IPS DF 4.7 (cell line): ENCODE results near the gene MFN2.
A peak's percentile ranks its signal among the peaks of the same experiment; 100 is the strongest.

Source experiments
- DNase-seq: peaks from one replicate; pipeline ENCODE4 v3.0.0-alpha.2; 2013; ENCODE audit warnings: low spot score; ENCODE audit errors: extremely low read depth

The MFN2 gene

DNA sequence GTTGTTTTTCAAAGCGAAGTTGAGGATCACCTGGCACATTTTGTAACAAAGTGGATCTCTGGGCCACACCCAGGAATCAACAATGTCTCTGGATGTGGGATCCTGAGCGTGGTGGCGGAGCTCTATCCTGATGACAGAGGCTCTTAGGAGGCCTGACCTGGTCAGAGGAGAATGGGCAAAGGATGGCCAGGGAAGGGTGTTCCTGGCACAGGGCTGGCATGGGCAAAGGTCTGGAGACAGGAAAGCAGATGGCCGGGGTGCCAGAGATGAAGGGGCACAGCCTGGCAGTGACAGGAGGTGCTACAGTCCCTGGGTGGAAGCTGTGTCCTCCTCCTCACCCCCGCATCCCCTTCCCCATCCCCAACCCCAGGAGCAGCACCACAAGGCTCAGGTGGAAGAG is 20.0 kb upstream of the MFN2 start:
- no peak for DNase-seq

DNA sequence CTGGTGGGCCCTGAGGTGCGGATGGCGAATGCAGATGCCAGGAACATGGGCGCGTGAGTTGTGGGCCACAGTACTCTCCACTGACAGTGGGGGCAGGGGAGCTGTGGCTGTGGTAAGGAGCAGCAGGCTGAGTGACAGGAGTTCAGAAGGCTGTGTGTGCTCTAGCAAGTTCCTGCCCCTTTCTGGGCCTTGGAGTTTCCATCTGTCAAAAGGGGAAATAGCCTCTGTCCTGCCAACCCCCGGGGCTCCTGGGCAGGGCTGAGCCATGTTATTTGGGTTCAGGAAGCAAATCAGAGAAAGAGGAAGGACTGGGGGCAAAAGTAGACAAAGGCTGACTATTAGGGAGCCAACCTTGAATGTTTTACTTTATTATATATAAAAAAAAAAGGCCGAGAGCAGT is 19.5 kb upstream of the MFN2 start:
- DNase-seq: no peak

DNA sequence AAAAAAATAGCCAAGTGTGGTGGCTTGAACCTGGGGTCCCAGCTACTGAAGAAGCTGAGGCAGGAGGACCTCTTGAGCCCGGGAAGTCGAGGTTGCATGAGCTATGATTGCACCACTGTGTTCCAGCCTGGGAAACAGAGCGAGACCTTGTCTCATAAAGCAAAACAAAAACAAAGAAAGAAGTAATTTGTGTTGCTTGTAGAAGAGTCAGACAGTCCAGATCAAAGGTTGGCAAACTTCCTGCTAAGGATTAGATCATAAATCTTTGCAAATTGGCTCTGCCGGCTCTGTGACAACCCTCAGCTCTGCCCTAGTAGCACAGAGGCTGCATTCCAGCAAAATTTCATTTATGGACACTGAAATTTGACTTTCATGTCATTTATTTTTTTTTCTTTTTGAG is 19.0 kb upstream of the MFN2 start:
- no peak for DNase-seq

DNA sequence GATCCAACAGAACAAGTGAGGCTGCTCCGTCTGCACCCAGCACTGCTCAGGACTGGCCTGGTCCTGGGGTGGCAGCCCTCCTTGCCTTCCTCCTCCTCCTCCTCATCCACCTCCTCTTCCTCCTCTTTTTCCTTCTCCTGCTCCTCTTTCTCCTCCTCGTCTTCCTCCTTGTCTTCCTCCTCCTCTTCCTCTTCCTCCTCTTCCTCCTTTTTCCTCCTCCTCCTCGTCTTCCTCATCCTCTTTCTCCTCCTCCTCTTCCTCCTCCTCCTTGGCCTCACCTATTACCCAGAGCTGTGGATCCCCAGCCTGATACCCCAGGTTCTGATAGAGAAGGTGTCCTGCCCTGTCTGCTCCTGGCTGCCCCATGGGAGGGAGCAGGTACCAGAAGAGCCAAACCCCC is 16.6 kb upstream of the MFN2 start:
- DNase-seq: no peak

DNA sequence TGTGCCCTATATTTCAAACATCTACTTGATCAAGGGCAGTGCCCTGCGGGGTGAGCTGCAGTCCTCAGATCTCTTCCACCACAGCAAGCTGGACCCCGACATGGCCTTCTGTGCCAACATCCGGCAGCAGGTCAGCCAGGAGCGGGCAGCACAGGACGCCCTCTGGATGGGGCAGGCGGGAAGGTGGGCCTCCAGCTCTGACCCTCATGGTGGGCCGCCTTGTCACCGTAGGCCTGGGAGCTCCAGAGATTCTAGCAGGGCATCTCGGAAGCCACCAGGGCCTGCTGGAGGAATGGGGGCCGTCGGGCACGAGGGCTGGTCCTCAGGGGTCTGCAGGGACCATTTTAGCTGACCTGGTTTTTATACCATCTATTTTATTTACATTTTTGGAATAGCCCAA is 15.6 kb upstream of the MFN2 start:
- no peak for DNase-seq

DNA sequence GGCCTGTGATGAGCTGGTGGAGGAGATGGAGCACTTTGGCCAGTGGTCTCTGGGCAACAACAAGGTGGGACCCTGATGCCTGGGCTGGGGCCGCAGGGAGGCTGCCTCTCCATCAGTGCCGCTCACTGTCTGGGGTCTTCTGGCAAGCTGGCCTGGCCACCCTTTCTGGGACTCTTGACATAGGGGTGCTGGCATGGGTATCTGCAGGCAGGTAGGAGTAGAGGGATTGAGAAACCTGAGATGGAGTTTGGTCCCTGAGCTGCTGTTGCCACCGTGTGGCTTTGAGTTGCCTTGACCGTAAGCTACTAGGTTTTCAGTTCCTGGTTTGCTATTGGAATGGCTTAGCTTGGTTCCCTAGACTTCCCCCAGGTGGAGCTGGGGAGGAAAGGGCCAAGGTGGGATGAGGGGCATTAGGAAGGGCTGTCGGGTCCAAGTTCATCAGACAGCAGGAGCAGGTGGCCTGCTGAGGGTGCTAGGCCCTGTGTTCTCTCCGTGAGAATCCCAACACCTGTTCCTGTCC is 13.2 kb upstream of the MFN2 start:
- DNase-seq: peak; percentile 90

DNA sequence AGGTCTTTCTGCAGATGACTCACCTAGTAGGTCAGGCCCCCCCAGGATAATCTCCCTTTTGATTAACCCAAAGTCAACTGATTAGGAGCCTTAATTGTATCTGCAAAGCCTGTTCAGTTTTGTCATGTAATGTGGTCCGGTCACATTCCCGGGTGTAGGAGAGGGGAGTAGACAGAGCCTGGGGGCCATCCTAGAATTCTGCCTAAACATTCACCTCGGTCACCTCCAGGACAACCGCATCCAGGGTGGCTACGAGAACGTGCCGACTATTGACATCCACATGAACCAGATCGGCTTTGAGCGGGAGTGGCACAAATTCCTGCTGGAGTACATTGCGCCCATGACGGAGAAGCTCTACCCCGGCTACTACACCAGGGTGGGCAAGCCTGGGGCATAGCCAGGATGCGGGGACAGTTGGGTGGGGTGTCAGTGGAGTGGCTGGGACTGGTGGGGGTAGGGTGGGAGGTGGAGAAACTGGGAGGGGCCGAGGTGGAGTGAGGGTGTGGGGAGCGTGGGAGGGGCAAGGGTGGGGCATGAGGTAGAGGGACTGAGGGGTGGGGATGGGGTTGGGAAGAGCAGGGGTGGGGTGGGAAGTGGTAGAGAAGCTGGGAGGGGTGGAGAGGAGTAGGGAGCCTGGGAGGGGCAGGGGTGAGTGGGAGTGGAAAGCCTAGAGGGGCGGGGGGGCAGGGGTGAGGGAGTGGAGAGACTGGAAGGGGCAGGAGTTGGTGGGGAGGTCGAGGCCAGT is 9.6 kb upstream of the MFN2 start:
- no peak for DNase-seq

DNA sequence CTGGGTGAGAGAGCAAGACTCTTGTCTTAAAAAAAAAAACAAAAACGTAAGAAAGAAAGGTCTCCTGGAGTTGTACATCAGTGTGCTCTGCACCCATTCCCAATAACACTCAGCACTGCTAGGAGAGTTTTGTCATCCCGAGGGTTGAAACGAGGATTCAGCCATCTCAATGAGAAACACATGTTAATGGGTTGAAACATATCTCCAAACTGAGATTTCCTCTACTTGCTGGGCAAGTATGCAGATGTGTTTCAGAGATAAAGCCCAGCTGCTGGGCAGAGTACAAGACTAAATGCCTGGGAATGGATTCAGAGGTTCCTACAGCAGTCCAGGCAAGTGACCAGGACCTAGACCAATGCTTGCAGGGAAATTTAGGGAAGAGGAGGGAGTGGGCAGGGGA is 2.6 kb upstream of the MFN2 start:
- DNase-seq: no peak

DNA sequence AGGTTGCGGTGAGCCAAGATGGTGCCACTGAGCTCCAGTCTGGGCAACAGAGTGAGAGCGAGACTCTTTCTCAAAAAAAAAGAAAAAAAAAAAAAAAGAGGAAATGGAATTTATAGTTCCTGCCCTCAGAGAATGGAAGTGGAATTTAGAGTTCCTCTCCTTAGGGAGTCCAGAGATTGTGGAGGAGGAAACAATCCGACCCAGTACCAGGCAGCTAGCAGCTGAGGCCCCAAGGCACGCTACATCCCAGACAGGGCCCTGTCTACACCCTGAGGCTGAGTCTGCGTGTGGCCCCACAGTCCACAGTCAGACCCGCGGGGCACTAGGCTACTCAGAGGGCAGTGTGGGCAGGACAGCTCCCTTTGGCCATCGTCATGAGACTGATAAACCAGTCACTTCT is 1.9 kb upstream of the MFN2 start:
- no peak for DNase-seq

DNA sequence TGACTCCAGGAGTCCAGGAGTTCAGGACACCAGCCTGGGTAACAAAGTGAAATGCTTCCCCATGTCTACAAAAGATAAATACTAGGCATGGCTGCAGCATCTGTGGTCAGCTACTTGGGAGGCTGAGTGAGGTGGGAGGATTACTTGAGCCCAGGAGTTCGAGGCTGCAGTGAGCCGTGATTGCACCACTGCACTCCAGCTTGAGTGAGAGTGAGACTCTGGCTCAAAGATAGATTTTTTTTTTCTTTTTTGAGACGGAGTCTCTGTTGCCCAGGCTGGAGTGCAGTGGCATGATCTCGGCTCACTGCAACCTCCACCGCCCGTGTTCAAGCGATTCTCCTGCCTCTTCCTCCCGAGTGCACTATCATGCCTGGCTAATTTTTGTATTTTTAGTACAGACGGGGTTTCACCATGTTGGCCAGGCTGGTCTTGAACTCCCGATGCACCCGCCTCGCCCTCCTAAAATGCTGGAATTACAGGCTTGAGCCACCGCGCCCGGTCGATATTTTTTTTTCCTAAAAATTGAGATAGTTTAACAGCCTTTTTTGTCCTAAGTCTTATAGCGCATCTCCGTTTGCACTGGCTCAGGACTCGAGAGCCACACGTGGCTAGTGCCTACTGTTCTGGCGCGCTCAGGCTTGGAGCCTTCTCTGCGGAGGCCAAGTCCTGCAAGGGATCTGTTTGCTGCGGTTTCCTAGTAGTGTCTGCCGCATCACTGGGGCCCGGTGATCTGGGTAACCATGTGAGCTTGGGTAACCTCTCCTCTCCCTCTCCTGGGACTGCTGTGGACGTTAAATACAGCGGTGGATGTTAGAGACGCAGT is 1.0 kb upstream of the MFN2 start:
- no peak for DNase-seq

DNA sequence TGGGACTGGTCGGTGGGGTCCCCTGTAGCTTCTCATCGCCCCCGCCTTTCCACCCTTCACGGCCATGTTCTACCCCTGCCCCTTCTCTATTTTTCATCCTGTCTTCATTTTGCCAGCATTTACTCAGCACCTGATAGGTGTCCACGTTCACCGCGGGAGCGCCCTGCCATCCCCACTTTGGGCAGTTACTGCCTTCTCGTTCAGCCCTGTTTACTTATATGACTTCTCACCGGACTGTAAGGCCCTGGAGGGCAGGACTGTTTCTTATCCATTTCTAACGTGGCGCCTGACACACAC is 380 bp downstream of the MFN2 start:
- DNase-seq: no peak

DNA sequence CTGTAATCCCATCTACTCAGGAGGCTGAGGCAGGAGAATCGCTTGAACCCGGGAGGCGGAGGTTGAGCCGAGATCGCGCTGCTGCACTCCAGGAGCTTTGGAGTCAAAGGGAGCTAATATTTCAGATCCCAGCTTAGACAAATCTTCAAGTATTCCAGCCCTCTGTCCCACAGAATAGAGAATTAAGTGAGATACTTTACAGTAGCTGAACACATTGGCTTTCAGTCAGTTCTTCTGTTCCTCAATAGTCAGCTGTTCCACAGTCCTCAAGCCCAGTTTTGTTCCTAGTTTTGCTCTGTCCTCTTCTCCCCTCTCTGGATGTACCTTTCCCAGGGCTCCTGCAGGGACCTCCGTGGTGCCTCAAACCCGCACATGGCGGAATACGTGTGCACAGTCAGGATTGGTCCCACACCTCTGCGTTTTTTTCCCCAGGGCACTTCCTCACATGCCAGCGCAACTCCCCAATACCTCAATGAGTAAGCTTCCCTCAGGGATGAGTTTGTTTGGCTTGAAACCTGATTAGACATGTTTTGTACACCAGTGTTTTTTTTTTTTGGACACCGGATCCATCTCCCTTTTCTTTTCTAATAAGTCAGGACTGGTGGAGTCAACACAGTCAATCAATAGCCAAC is 1.2 kb downstream of the MFN2 start:
- no peak for DNase-seq

DNA sequence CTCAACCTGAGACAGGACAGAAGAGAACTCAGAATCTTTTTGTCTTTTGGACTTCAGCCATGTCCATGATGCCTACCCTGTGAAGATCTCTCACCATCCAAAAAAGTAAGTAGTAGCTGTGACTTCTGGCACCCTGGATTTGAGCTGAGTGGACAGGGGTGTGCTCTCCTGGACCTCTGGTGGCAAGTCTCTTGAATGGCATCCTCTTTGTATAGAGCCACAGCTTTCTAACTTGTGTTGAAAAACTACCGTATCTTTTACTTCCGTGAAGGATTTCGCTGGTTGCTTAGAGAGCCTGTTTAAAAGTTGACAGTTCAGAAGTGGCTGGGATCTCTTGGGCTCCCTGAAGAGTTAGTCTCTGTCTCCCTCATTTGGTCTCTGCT is 1.8 kb downstream of the MFN2 start:
- no peak for DNase-seq

DNA sequence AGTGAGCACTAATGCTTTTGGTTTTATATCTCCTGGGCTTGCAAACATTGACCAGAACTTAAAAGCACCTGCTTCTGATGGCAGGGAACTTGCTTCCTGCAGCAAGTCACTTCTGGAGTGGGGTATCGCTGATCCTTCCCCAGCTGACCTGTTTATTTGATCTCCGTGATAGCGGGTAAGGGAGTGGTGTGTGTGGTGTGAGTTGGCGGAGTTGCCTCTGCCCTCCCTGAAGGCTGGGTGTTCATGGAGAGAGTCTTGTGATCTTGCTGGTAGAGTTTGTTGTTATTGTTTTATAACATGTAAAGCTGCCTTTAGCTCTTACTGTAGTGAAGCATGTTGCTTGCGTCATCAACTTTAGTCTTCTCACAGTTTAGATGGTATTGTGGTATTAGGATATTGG is 3.9 kb downstream of the MFN2 start:
- DNase-seq: no peak

DNA sequence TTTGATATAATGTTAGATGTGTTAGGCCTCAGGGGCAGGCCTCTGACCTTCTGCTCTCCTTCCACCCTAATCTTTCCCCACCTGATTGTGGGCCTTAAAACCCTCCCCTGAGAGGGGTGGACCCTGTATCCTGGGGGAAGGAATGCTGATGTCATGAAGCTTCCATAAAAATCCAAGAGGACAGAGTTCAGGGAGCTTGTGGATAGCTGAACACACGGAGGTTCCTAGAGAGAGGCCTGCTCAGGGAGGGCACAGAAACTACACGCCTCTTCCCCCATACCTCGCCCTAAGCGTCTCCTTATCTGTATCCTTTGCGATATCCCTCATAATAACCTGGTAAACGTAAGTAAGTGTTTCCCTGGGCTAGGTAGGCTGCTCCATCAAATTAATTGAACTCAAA is 4.3 kb downstream of the MFN2 start:
- DNase-seq: no peak

DNA sequence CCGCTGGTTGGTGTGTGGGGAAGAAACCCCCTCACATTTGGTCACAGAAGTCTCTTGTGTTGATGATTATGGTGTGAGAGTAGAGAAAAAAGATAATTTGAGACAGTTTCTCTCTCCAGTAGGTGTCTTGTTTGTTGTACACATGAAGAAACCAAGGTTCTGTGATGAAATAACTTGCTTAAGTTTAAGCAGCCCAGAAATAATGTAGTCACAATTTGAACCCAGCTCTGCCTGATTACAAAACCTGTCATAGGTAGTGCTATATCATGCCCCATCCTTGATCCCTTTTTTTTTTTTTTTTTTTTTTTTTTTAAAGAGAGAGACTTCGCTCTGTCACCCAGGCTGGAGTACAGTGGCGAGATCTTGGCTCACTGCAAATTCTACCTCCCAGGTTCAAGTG is 4.9 kb downstream of the MFN2 start:
- no peak for DNase-seq

DNA sequence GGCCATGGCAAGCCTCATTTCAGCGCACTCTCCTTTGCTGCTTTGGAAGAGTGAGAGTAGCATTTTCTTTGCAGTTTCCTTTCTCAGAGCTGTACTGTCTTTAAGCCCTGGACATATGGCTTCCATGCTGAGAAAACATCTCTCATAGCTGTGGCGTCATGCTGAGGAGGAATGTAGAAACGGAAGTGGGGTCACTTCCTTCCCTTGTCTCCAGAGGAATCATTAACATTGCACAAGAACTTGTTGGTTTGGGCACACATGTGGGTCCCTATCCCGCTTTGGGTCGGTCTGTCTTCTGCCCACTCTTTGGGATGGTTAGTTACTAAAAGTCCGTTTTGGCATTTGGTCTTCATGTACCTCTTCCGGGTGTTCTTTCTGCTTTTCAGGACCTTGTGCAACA is 5.6 kb downstream of the MFN2 start:
- DNase-seq: no peak

DNA sequence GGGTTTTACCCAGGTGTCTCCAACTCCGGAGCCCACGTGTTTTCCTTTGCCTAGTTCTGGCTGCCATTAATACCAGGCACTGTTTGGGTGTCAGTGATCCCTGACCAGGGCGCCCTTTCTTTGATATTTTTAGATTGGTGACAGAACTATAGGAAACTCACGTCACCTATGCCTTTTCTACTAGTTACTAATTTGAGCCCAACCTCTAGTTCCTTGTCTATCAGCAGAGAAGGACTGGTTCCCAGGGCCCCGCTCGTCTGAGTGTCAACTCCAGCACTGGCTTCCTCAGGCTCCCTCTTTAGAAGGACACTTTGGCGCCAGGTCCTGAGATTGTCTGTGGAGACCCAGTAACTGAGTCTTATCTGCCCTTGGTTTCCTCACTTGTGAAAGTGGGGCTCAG is 9.4 kb downstream of the MFN2 start:
- no peak for DNase-seq

DNA sequence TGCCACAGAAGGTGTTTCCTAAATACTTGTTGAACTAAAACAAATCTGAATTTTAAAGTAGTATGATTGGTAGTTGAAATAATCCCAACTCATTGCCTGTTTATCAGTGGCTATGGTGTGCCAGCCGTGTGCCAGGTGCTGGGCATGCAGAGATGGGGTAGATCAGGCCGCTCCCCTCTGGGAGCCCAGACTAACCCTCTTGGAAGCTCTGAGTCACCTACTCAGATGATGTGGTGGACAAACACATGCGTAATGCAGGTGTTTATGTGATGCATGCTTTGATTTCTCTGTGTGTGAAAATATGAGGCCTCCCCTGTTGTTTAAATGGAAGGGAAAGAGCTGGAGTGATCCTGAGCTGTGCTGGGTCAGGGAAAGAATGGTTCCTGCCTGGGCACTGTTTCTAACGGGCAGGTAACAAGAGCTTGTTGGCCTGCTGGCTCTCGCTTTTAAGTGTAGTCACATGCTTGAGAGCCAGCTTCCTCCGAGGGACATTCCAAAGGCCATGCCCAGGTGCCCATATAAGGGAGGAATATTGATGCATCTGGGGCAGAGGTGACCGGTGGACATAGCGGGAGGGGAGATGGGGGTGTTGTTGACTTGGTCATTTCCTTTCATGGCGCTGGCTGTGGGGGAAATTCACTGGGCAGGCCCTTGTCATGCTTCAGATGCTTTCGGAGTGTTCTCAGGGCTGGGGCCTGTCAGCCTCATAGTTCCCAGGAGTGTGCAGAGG is 10.2 kb downstream of the MFN2 start:
- DNase-seq: no peak

DNA sequence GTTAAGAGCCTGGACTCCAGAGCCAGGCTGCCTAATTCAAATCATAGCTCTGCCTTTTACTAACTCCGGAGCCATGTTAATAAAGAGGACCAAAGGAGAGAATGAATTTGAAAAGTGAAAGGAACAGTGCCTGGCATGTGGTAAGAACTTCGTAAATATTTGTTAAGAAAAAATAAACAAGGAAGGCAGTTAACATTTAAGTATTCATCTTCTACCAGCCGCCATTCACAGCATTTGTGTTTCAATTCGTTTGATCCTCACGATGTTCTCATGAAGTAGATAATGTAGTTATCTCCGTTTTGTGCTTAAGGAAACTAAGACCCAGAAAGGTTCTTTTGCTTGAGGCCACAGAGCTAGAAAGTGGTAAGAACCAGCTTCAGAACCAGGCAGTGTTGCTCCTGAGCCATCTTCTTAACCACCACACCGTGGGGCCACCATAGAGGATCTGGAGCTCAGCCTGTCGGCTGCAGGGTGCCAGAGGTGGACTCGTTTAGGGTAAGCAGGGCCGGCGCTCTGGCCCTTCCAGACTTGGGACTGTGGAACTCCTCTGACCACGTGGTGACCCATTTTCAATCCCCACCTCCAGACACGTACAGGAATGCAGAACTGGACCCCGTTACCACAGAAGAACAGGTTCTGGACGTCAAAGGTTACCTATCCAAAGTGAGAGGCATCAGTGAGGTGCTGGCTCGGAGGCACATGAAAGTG is 11.9 kb downstream of the MFN2 start:
- no peak for DNase-seq

DNA sequence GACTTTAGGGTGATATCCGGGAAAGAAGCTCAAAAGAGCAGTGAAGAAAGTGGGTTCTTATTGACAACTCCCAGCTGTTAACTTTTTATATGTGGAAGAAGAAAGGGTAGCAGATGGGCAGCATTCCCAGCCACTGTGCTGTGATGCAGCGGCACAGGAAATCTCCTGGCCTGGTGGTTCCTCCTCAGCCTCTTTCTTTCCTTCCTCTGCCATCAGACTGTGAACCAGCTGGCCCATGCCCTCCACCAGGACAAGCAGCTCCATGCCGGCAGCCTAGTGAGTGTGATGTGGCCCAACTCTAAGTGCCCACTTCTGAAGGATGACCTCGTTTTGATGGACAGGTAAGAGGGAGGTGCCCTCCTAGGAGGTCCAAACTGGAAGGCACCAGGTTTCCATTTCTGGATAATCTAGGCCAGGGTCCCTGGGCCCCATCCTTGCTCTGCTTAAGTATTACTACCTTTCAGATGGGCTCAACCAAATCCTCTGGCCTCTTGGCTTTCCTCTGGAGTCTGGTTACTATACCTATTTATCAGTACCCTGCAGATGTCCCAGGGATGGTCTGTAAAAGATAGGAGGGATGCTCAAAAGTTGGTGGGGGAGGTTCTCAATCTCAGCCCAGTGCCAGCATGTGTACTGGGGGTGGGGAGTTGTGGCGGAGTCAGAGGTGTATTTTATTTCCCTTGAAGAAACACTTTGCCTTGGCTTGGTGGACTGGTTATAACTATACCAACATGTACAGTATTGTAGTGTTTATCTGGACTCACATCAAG is 17.0 kb downstream of the MFN2 start:
- no peak for DNase-seq
